SK-N-SH (cell line): ENCODE data around the gene CNTN2. TPM values are rescaled to one million over a fixed set of nuclear protein-coding genes. Genes with fewer than 3 reads are reported as not detected.

Experiments
- CTCF ChIA-PET: fragments of 300-600, 350-600 bp; formaldehyde crosslinking; extraction: SDS; loops from one replicate; lab custom pipeline; 2021; lab: Yijun Ruan, JAX
- POLR2A ChIA-PET: fragments of 350-600 bp; sonication (Branson Sonifier 250); formaldehyde crosslinking; extraction: SDS; loops from one replicate; lab custom pipeline; 2020; ENCODE audit warnings: antibody characterized with exemption, inconsistent platforms; lab: Yijun Ruan, JAX
- DNase-seq: peaks from one replicate; pipeline ENCODE4 v3.0.0; 2012
- H2AFZ ChIP-seq: fragments of 200-600 bp; sonication (generic); 2 replicates; pipeline ENCODE4 v1.8.1; 2016; ENCODE audit warnings: antibody characterized with exemption, mild to moderate bottlenecking, low read depth
- H3F3A ChIP-seq: fragments of 200-600 bp; sonication (generic); replicated peaks from 2 replicates; pipeline ENCODE3; 2016; ENCODE audit warnings: antibody characterized with exemption, mild to moderate bottlenecking; ENCODE audit not compliant: insufficient read depth
- H3K27ac ChIP-seq, 2 experiments: fragments of 200-500 bp in 1 of 2; fragments of 200-600 bp in 1 of 2; sonication (Bioruptor generic) in 1 of 2; sonication (generic), shearing (Covaris generic) in 1 of 2; 2 replicates each; pipeline versions ENCODE4 v1.5.1 to v1.6.1; 2014 to 2016; ENCODE audit warnings: low read depth in 2 of 2, inconsistent platforms in 1 of 2, low read length in 1 of 2, mild to moderate bottlenecking in 1 of 2, mixed read lengths in 1 of 2
- H3K27me3 ChIP-seq: fragments of 200-600 bp; sonication (generic), shearing (Covaris generic); 2 replicates; pipeline ENCODE4 v1.6.1; 2016; ENCODE audit warnings: mixed run types; ENCODE audit not compliant: insufficient read depth
- H3K36me3 ChIP-seq, 2 experiments: fragments of 200-500 bp in 1 of 2; fragments of 200-600 bp in 1 of 2; sonication (Bioruptor generic) in 1 of 2; sonication (generic) in 1 of 2; replicated peaks in 1 of 2; 2 replicates each; pipeline versions ENCODE3 to v1.5.1; 2014 to 2016; ENCODE audit warnings: low read length in 1 of 2, mild to moderate bottlenecking in 1 of 2; ENCODE audit not compliant: insufficient read depth in 2 of 2, control insufficient read depth in 1 of 2
- H3K4me1 ChIP-seq, 2 experiments: fragments of 200-500 bp in 1 of 2; fragments of 200-600 bp in 1 of 2; sonication (Bioruptor generic) in 1 of 2; sonication (generic), shearing (Covaris generic) in 1 of 2; 2 replicates each; pipeline versions ENCODE4 v1.5.1 to v1.6.1; 2014 to 2016; ENCODE audit warnings: low read depth in 1 of 2, low read length in 1 of 2, mixed run types in 1 of 2; ENCODE audit not compliant: insufficient read depth in 2 of 2, control insufficient read depth in 1 of 2
- H3K4me2 ChIP-seq: fragments of 200-600 bp; sonication (generic), shearing (Covaris generic); 2 replicates; pipeline ENCODE4 v1.6.1; 2017; ENCODE audit warnings: mixed run types
- H3K4me3 ChIP-seq, 2 experiments: fragments of 200-500 bp in 1 of 2; fragments of 200-600 bp in 1 of 2; sonication (Bioruptor generic) in 1 of 2; sonication (generic), shearing (Covaris generic) in 1 of 2; 2 replicates each; pipeline versions ENCODE4 v1.5.1 to v1.8.1; 2014 to 2016; ENCODE audit warnings: low read depth in 2 of 2, inconsistent platforms in 1 of 2, low read length in 1 of 2, mild to moderate bottlenecking in 1 of 2, mixed read lengths in 1 of 2, moderate library complexity in 1 of 2
- H3K79me2 ChIP-seq: fragments of 200-600 bp; sonication (generic); 2 replicates; pipeline ENCODE4 v1.8.1; 2017; ENCODE audit warnings: mild to moderate bottlenecking; ENCODE audit not compliant: insufficient read depth
- H3K9ac ChIP-seq: fragments of 200-600 bp; sonication (generic); 2 replicates; pipeline ENCODE4 v1.6.1; 2017; ENCODE audit warnings: mixed run types
- H3K9me2 ChIP-seq: fragments of 200-600 bp; sonication (generic); 2 replicates; pipeline ENCODE4 v1.6.1; 2017; ENCODE audit warnings: mixed run types
- H3K9me3 ChIP-seq: fragments of 200-600 bp; sonication (generic); 2 replicates; pipeline ENCODE4 v1.6.1; 2017; ENCODE audit warnings: mixed run types, mild to moderate bottlenecking, moderate library complexity
- H4K20me1 ChIP-seq: fragments of 200-600 bp; sonication (generic); 2 replicates; pipeline ENCODE4 v1.6.1; 2017; ENCODE audit warnings: mild to moderate bottlenecking, mixed run types; ENCODE audit not compliant: insufficient read depth
- FOXJ3 ChIP-seq: sonication (generic); formaldehyde crosslinking; IDR thresholded peaks from 2 replicates; pipeline ENCODE4 v1.5.1; 2020; ENCODE audit warnings: mild to moderate bottlenecking, missing genetic modification reagents
- FOXM1 ChIP-seq: IDR thresholded peaks from 2 replicates; pipeline ENCODE4 v1.4.0; 2012; ENCODE audit warnings: low read depth, mild to moderate bottlenecking
- GATA2 ChIP-seq: sonication (generic); formaldehyde crosslinking; IDR thresholded peaks from 2 replicates; pipeline ENCODE4 v1.5.0; 2020; ENCODE audit warnings: mild to moderate bottlenecking, missing genetic modification reagents
- MXI1 ChIP-seq: IDR thresholded peaks from 2 replicates; pipeline ENCODE4 v1.6.1; 2012; ENCODE audit warnings: mild to moderate bottlenecking, low read depth, low read length, improper control_type of control experiment
- NFIC ChIP-seq: IDR thresholded peaks from 2 replicates; pipeline ENCODE4 v1.4.0; 2012; ENCODE audit warnings: borderline replicate concordance
- RXRA ChIP-seq: IDR thresholded peaks from 2 replicates; pipeline ENCODE4 v1.4.0; 2012; ENCODE audit warnings: low read depth, mild to moderate bottlenecking, borderline replicate concordance
- TAF1 ChIP-seq: IDR thresholded peaks from 2 replicates; pipeline ENCODE4 v1.6.1; 2012; ENCODE audit warnings: low read depth, mild to moderate bottlenecking, low read length, moderate library complexity, borderline replicate concordance
- TCF12 ChIP-seq: IDR thresholded peaks from 2 replicates; pipeline ENCODE4 v1.4.0; 2012
- TEAD4 ChIP-seq: IDR thresholded peaks from 2 replicates; pipeline ENCODE4 v1.4.0; 2012; ENCODE audit warnings: mild to moderate bottlenecking, borderline replicate concordance; ENCODE audit not compliant: insufficient read depth
- WGBS: methylation state at CpG from one replicate; pipeline ENCODE4 v1.1.6; 2017; ENCODE audit warnings: low lambda C conversion rate; 5-methylcytosine and 5-hydroxymethylcytosine counted together
- polyA plus RNA-seq, 3 experiments: library from polyadenylated mRNA; depleted of rRNA; stranded (reverse); fragments of >200 nt; gene quantifications; 2 replicates each; pipeline ENCODE4 v1.2.3, GENCODE V29; 2012
- TF ChIP-seq, protein P1 (sequence below): IDR thresholded peaks from 2 replicates; pipeline ENCODE4 v1.4.0; 2012; ENCODE audit warnings: low read depth
- TF ChIP-seq, protein P2 (sequence below): IDR thresholded peaks from 2 replicates; pipeline ENCODE4 v1.6.1; 2012; ENCODE audit warnings: mild to moderate bottlenecking, low read depth, low read length, moderate library complexity
- TF ChIP-seq, protein P3 (sequence below): IDR thresholded peaks from 2 replicates; pipeline ENCODE4 v1.4.0; 2012; ENCODE audit warnings: low read depth, borderline replicate concordance
- TF ChIP-seq, protein P4 (sequence below): IDR thresholded peaks from 2 replicates; pipeline ENCODE4; 2012
- TF ChIP-seq, protein P5 (sequence below): fragments of 150-350 bp; IDR thresholded peaks from 2 replicates; pipeline ENCODE4 v1.6.1; 2016; ENCODE audit warnings: mild to moderate bottlenecking, low read depth, low read length

Gene CNTN2
- polyA plus RNA-seq, 1 of the 3 experiments (the other 2 are of a cell fraction) = 0.02 TPM

DNA sequence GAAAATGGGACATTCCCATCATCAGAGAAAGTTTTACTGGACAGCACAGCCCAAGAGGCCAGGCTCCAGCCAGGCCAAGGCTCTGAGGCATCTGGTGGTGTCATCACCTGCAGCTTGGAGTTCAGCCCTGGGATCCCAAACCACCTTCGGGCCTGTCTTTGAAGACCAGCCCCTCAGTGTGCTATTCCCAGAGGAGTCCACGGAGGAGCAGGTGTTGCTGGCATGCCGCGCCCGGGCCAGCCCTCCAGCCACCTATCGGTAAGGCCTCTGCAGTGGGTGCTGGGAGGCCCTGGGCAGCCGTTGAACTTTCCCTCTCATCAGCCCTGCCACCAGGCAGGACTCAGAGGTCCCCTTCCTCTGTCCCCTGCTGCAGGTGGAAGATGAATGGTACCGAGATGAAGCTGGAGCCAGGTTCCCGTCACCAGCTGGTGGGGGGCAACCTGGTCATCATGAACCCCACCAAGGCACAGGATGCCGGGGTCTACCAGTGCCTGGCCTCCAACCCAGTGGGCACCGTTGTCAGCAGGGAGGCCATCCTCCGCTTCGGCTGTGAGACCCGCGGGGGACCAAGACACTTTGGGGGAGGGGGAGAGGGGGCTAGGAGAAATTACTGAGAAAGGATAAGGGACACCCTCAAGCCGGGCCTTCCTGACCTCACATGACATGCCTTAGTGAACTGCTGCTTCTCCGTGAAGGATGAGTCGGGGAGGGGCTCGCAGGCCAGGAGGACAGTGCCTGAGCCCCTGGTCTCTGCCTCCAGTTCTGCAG is 15.0 kb downstream of the CNTN2 start (continued):
- TF ChIP-seq, protein P1, sequence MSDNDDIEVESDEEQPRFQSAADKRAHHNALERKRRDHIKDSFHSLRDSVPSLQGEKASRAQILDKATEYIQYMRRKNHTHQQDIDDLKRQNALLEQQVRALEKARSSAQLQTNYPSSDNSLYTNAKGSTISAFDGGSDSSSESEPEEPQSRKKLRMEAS = no peak
- TF ChIP-seq FOXJ3 (CRISPR knock-in tag) (no peak), TCF12 (no peak), GATA2 (CRISPR knock-in tag) (no peak), MXI1 (no peak)
- TF ChIP-seq, protein P2, sequence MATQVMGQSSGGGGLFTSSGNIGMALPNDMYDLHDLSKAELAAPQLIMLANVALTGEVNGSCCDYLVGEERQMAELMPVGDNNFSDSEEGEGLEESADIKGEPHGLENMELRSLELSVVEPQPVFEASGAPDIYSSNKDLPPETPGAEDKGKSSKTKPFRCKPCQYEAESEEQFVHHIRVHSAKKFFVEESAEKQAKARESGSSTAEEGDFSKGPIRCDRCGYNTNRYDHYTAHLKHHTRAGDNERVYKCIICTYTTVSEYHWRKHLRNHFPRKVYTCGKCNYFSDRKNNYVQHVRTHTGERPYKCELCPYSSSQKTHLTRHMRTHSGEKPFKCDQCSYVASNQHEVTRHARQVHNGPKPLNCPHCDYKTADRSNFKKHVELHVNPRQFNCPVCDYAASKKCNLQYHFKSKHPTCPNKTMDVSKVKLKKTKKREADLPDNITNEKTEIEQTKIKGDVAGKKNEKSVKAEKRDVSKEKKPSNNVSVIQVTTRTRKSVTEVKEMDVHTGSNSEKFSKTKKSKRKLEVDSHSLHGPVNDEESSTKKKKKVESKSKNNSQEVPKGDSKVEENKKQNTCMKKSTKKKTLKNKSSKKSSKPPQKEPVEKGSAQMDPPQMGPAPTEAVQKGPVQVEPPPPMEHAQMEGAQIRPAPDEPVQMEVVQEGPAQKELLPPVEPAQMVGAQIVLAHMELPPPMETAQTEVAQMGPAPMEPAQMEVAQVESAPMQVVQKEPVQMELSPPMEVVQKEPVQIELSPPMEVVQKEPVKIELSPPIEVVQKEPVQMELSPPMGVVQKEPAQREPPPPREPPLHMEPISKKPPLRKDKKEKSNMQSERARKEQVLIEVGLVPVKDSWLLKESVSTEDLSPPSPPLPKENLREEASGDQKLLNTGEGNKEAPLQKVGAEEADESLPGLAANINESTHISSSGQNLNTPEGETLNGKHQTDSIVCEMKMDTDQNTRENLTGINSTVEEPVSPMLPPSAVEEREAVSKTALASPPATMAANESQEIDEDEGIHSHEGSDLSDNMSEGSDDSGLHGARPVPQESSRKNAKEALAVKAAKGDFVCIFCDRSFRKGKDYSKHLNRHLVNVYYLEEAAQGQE = no peak
- TF ChIP-seq, protein P3, sequence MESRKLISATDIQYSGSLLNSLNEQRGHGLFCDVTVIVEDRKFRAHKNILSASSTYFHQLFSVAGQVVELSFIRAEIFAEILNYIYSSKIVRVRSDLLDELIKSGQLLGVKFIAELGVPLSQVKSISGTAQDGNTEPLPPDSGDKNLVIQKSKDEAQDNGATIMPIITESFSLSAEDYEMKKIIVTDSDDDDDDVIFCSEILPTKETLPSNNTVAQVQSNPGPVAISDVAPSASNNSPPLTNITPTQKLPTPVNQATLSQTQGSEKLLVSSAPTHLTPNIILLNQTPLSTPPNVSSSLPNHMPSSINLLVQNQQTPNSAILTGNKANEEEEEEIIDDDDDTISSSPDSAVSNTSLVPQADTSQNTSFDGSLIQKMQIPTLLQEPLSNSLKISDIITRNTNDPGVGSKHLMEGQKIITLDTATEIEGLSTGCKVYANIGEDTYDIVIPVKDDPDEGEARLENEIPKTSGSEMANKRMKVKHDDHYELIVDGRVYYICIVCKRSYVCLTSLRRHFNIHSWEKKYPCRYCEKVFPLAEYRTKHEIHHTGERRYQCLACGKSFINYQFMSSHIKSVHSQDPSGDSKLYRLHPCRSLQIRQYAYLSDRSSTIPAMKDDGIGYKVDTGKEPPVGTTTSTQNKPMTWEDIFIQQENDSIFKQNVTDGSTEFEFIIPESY = no peak

DNA sequence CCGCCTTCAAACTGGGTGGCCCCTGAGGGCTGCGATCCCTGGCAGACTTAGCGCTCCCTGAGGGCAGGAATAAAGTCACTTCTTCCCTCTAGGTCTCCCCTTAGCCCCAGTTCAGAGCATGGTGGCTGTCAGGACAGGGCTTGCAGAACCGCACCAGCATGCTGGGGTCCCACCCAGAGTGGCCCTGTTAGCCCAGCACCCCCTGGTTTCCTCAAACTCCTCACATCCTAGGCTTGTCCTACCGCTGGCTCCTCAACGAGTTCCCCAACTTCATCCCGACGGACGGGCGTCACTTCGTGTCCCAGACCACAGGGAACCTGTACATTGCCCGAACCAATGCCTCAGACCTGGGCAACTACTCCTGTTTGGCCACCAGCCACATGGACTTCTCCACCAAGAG is 15.8 kb downstream of the CNTN2 start:
- H3K27me3 ChIP-seq = no peaks in the 10 kb centered on the region
- H3K4me3 ChIP-seq = no peak overlapping the region
- WGBS = 86% methylated on average over 11 of the region's 12 CpGs
- H3K4me2 ChIP-seq = no peak overlapping the region
- H3K4me1 ChIP-seq = peaks cover 0 to 5% of the 10 kb centered on the region in 2 experiments; a peak in 1 of 4 replicates
- no peaks in the 10 kb centered on the region for H4K20me1 ChIP-seq
- H3K36me3 ChIP-seq = no peaks in the 10 kb centered on the region
- no peaks in the 10 kb centered on the region for H3F3A ChIP-seq
- H3K79me2 ChIP-seq = no peaks in the 10 kb centered on the region
- H3K9ac ChIP-seq = no peak overlapping the region
- no peak overlapping the region for H3K27ac ChIP-seq
- H2AFZ ChIP-seq = no peak overlapping the region
- DNase-seq = no peak
- ChIA-PET CTCF (interaction anchor here (1.3 to 18.8 kb wide), 2 partner anchors 64 to 83 kb away, joined by 4 to 756 read pairs; no protein-coding TSS in a partner anchor), POLR2A (no interaction called here)
- H3K9me3 ChIP-seq = no peaks in the 10 kb centered on the region
- H3K9me2 ChIP-seq = no peaks in the 10 kb centered on the region
- TF ChIP-seq MXI1 (no peak), TAF1 (no peak), NFIC (no peak), FOXM1 (no peak), TEAD4 (no peak), RXRA (no peak), GATA2 (CRISPR knock-in tag) (no peak)
- TF ChIP-seq, protein P3 = no peak
- TF ChIP-seq, protein P4, sequence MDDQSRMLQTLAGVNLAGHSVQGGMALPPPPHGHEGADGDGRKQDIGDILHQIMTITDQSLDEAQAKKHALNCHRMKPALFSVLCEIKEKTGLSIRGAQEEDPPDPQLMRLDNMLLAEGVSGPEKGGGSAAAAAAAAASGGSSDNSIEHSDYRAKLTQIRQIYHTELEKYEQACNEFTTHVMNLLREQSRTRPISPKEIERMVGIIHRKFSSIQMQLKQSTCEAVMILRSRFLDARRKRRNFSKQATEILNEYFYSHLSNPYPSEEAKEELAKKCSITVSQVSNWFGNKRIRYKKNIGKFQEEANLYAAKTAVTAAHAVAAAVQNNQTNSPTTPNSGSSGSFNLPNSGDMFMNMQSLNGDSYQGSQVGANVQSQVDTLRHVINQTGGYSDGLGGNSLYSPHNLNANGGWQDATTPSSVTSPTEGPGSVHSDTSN = no peak
- TF ChIP-seq, protein P5, sequence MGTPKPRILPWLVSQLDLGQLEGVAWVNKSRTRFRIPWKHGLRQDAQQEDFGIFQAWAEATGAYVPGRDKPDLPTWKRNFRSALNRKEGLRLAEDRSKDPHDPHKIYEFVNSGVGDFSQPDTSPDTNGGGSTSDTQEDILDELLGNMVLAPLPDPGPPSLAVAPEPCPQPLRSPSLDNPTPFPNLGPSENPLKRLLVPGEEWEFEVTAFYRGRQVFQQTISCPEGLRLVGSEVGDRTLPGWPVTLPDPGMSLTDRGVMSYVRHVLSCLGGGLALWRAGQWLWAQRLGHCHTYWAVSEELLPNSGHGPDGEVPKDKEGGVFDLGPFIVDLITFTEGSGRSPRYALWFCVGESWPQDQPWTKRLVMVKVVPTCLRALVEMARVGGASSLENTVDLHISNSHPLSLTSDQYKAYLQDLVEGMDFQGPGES = no peak
- TF ChIP-seq, protein P2 = no peak
